CD4-positive, alpha-beta T cell treated with Interferon alpha-2 for 1 hour (primary cell): ENCODE results near the gene RNF220.

Experiments used
- DNase-seq, 2 donors: peaks; one replicate each; pipeline ENCODE4 v3.0.0-alpha.2; 2020 to 2022

Gene RNF220

DNA sequence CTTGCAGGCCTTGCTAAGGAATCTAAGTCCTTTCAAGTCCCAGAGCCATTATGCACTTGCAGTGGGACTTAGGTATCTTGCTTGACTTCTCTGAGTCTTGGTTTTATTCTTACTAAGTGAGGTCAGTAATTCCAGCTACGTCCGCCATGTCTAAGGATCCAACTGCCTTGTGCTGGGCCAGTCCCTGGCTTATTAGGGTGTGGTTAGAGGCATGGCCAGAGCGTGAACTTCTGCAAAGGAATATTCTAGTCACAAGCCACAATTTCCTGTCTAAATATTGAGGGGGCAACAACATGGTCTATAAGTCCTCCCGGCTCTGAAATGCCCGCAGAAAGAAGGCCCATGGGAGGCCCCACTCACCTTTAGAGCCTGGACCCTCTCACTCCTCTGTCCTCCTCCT lies 186.3 kb downstream of the RNF220 start:
- no peak for DNase-seq

- DNase-seq, result no peak
These were observed 187.4 kb downstream of the RNF220 start for GRCh38 chr1:44592208-44593145.

DNA sequence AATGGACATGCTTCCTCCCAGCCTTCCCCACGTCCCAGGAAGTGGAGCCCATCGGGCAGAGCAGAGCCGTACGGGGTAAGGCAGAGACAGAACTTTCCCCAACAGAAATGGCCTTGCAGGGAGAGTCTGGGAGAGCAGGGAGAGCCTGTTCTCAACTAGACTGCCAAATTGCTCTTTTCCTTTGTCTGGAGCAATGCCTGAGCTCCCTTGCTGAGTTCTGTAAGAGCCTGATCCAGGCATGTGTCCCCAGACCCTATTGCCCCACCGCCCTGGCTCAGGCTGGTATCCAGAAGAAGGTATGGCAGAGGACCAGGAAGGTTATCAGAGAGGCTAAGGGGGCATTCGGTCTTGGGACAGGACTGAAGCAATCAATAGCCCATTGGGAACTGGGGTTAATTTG lies 189.3 kb downstream of the RNF220 start:
- DNase-seq, result no peak

GRCh38 chr1:44594871-44595735 lies 190.0 kb downstream of the RNF220 start:
- peak; percentile 68 to 73 for DNase-seq

- DNase-seq, result no peak
These were observed 191.5 kb downstream of the RNF220 start for GRCh38 chr1:44596511-44596910.

DNA sequence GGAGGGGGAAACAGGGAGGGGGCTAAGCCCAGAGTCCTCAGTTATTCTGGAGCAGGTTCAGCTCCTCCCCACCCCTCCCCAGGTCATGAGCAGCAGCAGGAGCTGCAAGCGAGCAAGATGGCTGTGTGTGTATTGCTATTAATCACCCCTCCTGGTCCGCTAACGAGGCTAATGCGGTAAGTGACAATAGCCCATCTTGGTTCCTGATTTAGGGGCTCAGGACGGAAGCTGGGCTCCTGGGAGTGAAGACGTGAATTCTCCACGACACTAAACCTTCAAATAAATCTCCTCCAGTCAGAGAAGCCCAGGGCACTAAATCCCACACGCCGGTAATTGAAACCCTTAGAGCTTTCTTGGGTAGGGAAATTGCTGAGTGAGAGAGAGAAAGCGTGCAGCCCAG lies 193.1 kb downstream of the RNF220 start:
- DNase-seq, result no peak

- no peak for DNase-seq
These were observed 197.9 kb downstream of the RNF220 start for GRCh38 chr1:44602634-44603628.

GRCh38 chr1:44603718-44604117 lies 198.7 kb downstream of the RNF220 start:
- DNase-seq, result no peak

DNA sequence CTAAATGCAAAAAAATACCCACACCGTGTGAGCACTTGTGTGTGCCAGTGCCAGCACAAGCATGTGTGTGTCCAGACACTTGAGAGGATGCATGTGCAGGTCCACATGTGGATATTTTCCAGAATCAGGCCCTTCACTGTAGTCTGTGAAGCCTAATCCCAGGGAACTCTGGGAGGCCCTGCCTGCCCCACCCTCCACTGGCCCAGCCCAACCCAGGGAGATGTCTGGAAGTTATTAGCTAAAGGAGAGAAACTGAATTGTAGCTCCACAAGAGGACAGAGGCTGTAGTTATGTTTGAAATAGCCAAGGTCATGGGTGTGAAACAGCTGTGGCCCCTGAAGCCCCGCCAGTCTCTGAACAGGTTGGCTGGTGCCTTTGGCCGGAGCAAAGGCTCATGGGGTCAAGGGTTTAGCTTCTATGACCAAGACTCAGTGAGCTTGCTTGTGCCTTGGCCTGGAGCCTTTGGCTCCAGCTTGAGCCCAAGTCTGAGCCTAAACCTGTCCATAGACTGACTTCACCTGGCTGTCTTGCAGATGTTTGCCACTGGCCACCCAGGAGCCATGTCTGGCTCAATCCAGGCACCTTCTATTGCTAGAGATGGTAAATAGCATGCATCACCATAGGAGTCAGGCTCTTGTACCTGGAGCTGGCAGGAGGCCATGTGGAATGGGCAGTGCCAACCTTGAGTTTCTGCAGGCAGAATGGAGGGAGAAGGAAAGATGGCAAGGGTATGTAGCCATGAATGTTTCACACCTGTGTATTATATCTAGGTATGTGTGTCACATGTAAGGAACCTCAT lies 199.3 kb downstream of the RNF220 start:
- no peak for DNase-seq

GRCh38 chr1:44605914-44606615 lies 201.0 kb downstream of the RNF220 start:
- DNase-seq, result no peak

DNA sequence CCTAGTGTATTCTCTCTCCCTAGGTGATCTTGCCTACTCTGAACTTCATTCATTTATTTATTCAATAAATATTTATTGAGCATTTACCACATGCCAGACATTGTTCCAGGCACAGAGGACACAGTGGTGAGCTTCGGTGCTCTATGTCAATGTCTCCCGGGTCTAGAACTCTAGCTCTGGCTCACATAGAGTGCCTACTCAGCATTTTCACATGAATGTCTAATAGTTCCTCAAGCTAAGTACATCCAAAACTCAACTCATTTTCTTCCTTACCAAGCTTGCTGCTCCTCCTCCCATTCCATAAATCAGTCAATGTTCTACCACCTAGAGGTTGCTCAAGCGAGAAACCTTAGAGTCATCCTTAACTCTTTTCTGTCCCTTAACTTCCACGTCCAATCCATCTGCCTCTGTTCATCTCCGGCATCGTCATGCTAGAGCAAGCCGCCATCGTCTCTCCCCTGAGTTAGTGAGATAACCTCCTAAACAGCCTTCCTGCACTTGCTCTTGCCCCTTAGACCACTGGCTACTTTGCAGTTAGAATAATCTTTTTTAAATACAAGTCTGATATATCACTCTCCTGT lies 201.7 kb downstream of the RNF220 start:
- no peak for DNase-seq

GRCh38 chr1:44608141-44608540 lies 203.1 kb downstream of the RNF220 start:
- no peak for DNase-seq

- peak in 1 of 2 donors; percentile 21 for DNase-seq
These were observed 204.3 kb downstream of the RNF220 start for GRCh38 chr1:44609412-44609767.

GRCh38 chr1:44609768-44610526 lies 204.9 kb downstream of the RNF220 start:
- no peak for DNase-seq

DNA sequence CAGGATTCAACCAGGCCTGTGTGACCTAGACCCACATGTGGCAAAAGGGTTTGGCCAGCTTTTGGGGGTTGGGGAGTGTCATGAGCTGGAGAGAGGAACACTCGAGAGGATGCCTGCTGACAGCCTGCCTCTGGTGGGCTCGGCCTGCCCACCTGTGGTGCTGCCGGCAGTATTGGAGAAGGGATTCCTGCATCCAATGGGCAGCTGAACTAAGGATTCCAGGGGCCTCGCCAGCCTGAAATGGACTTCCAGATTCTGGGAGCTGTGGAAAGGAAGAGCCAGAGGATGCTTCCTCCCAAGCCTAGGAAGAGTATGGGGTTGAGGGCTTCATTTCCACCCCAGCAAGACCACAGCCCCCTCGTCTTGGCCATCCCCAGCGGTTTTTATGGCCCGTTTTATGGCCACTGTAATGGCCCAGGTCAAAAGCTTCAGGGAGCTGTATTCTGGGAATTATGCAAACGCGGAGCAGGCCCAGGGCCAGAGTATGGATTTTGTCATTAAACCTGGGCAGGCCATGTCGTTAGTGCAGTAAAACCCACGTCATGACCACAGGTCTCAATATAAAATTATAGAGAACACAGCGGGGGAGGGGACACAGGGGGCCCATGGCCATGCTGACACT lies 205.6 kb downstream of the RNF220 start:
- DNase-seq, result no peak

- no peak for DNase-seq
These were observed 206.4 kb downstream of the RNF220 start for GRCh38 chr1:44611419-44611818.

GRCh38 chr1:44611866-44612265 lies 206.8 kb downstream of the RNF220 start:
- no peak for DNase-seq

GRCh38 chr1:44613941-44614340 lies 208.9 kb downstream of the RNF220 start:
- DNase-seq, result no peak

GRCh38 chr1:44616284-44616990 lies 211.4 kb downstream of the RNF220 start:
- no peak for DNase-seq
